ENCODE data around the gene OVOL1.
"Not testable (repeated sequence)": the region's sequence is repeated elsewhere in the genome, so short reads cannot be mapped to it uniquely, and the experiment has no call there.

OVOL1 gene

DNA sequence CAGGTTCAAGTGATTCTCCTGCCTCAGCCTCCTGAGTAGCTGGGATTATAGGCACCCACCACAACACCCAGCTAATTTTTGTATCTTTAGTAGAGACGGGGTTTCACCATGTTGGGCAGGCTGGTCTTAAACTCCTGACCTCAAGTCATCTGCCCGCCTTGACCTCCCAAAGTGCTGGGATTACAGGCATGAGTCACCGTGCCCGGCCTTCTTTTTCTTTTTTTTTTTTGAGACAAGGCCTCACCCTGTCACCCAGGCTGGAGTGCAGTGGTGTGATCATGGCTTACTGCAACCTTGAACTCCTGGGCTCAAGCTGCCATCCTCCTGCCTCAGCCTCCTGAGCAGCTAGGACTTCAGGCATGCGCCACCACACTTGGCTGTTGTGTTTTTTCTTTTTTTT, 19.1 kb upstream of the OVOL1 start:
- H3K27me3 ChIP-seq (ENCODE audit: control insufficient read depth, insufficient read depth, low read length); H3K36me3 ChIP-seq (ENCODE audit: control insufficient read depth, insufficient read depth, low read length); H3K9ac ChIP-seq (ENCODE audit: low read length); H3K4me3 ChIP-seq (ENCODE audit: low read length); H3K4me1 ChIP-seq (ENCODE audit: control insufficient read depth, insufficient read depth, low read length); H3K27ac ChIP-seq (ENCODE audit: low read depth, low read length): not testable (repeated sequence)

DNA sequence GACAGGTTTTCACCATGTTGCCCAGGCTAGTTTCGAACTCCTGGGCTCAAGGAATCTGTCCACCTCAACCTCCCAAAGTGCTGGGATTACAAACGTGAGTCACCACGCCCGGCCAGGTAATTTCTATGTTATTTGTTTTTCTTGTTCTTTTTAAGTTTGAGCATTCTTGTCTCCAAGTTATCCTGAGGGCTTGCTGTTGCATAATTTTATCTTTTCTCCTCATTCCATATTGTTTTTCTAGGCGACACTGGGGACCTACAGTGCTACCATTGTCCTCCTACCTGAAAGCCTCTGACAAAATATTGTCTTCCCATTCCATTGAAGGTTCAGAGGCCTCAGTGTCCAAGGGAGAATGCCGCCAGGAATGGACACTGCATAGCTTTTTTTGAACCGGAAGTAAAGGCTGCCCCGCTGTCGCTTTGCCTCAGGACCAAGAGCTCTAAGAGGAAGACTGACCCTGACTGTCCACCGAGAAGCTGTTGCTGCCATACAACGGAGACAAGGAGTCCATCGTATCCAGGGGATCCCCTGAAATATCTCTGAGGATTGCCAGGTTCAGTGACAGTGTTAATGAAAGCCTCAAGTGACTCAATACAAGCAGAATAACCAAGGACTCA, 15.8 kb upstream of the OVOL1 start:
- H3K36me3 ChIP-seq (ENCODE audit: control insufficient read depth, insufficient read depth, low read length), result no peaks in the 10 kb centered on the region
- H3K4me3 ChIP-seq (ENCODE audit: low read length), result no peak overlapping the region
- H3K4me1 ChIP-seq (ENCODE audit: control insufficient read depth, insufficient read depth, low read length), result no peaks in the 10 kb centered on the region
- H3K27me3 ChIP-seq (ENCODE audit: control insufficient read depth, insufficient read depth, low read length), result no peaks in the 10 kb centered on the region
- H3K9ac ChIP-seq (ENCODE audit: low read length), result no peak overlapping the region
- no peak overlapping the region for H3K27ac ChIP-seq (ENCODE audit: low read depth, low read length)

DNA sequence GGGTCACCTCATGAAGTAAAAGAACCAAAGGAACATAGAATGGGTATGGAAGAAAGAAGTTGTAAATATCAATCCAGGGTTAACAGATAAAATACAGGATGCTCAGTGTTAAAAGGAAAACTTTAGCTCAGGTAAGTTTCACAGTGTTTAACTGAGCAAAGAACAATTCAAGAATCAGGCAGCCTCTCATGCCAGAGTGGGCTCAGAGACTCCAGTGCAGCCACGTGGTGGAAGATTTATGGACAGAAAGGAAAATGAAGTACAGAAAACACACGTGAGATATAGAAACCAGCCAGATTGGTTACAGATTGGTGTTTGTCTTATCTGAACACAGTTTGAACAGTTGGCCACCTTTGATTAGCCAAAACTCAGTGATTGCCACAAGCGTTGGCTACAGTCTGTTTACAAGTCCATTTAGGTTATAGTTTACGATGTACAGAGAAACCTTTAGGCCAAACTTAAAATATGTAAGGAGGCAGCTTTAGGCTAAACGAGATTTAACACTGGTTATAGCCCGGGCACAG, 15.2 kb upstream of the OVOL1 start:
- no peaks in the 10 kb centered on the region for H3K4me1 ChIP-seq (ENCODE audit: control insufficient read depth, insufficient read depth, low read length)
- H3K36me3 ChIP-seq (ENCODE audit: control insufficient read depth, insufficient read depth, low read length), result no peaks in the 10 kb centered on the region
- no peak overlapping the region for H3K9ac ChIP-seq (ENCODE audit: low read length)
- H3K27me3 ChIP-seq (ENCODE audit: control insufficient read depth, insufficient read depth, low read length), result no peaks in the 10 kb centered on the region
- H3K4me3 ChIP-seq (ENCODE audit: low read length), result no peak overlapping the region
- no peak overlapping the region for H3K27ac ChIP-seq (ENCODE audit: low read depth, low read length)

DNA sequence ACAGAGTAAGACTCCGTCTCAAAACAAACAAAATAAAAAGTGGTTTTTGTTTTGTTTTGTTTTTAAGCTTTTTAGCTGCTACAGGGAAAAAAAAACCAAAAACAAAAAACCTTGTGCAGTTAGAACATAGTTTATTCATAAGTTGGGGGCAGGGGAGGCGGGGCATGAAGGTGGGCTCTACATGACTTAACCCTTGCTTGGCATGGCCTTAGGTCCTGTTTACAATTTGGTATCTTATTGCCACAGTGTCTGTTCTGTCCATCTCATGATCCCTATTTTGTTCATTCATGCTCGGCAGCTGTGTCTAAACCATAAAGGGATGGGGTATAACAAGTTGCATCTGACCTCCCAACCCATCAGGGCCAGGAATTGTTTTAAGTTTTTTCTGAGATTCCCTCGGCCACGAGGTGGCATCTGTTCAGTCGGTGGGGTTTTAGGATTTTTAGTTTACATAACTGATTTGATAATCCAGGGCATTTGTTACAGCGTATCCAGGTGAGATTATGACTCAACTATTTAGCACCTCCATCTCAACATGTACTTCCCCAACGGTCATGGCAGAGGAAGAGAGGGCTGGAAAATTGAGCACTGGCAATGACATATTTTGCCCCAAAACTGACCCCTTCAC, 13.0 kb upstream of the OVOL1 start:
- Histone ChIP-seq H3K36me3 (ENCODE audit: control insufficient read depth, insufficient read depth, low read length) (peaks cover under 1% of the 10 kb centered on the region), H3K4me3 (ENCODE audit: low read length) (no peak overlapping the region), H3K9ac (ENCODE audit: low read length) (no peak overlapping the region), H3K4me1 (ENCODE audit: control insufficient read depth, insufficient read depth, low read length) (no peaks in the 10 kb centered on the region), H3K27me3 (ENCODE audit: control insufficient read depth, insufficient read depth, low read length) (no peaks in the 10 kb centered on the region), H3K27ac (ENCODE audit: low read depth, low read length) (no peak overlapping the region)

DNA sequence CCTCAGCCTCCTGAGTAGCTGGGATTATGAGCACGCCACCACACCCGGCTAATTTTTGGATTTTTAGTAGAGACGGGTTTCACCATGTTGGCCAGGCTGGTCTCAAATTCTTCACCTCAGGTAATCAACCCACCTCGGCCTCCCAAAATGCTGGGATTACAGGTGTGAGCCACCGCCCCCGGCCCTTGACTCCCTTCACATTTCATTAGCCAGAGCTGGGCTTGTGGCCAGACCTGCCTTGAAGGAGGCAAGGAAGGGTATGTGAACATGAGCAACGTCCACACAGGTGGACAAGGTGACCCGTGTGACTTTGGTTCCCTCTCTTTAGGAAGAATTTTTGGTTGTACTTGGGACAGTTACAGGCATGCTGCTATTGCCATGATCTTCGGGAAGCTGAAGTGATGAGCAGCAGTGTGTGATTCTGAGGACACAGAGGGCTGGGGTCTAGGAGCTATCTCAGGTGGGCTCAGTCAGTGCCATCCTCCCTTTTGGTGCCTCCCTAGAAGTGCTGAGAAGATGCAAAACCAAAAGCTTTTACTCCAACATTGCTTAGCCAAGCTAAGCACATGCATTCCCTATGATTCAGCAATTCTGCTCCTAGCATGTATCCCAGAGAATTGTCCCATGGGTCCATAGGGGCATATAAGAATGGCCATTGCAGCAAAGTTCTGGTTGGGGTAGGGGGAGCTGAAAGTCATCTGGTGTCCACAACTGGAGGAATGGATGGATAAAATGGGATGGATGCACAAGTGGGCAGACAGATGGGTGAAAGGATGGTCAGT, 12.1 kb upstream of the OVOL1 start:
- Histone ChIP-seq H3K36me3 (ENCODE audit: control insufficient read depth, insufficient read depth, low read length) (peaks cover 2% of the 10 kb centered on the region), H3K4me1 (ENCODE audit: control insufficient read depth, insufficient read depth, low read length) (peaks cover 4% of the 10 kb centered on the region), H3K27ac (ENCODE audit: low read depth, low read length) (no peak overlapping the region), H3K9ac (ENCODE audit: low read length) (no peak overlapping the region), H3K4me3 (ENCODE audit: low read length) (no peak overlapping the region), H3K27me3 (ENCODE audit: control insufficient read depth, insufficient read depth, low read length) (no peaks in the 10 kb centered on the region)

DNA sequence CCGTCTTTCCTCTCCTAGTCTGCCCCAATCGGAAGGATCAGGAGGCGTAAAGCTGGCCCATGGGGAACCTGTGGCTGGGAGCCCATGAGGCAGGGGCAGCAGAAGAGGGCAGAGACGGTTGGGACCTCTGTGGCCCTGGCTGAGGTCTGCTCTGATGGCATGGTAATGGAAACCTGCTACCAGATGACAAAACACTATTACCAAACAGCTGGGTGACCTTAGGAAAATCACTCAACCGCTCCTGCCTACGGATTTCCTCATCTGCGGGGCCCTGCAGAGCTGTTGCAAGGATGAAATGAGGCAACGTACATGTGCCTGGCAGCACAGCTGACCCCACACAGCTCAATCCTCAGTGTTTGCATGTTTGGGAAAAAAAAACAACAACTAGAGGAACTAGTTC, 10.7 kb upstream of the OVOL1 start:
- H3K4me3 ChIP-seq (ENCODE audit: low read length), result no peak overlapping the region
- H3K4me1 ChIP-seq (ENCODE audit: control insufficient read depth, insufficient read depth, low read length), result peaks cover 4% of the 10 kb centered on the region
- H3K27me3 ChIP-seq (ENCODE audit: control insufficient read depth, insufficient read depth, low read length), result no peaks in the 10 kb centered on the region
- H3K9ac ChIP-seq (ENCODE audit: low read length), result no peak overlapping the region
- H3K27ac ChIP-seq (ENCODE audit: low read depth, low read length), result no peak overlapping the region
- peaks cover 2% of the 10 kb centered on the region for H3K36me3 ChIP-seq (ENCODE audit: control insufficient read depth, insufficient read depth, low read length)

DNA sequence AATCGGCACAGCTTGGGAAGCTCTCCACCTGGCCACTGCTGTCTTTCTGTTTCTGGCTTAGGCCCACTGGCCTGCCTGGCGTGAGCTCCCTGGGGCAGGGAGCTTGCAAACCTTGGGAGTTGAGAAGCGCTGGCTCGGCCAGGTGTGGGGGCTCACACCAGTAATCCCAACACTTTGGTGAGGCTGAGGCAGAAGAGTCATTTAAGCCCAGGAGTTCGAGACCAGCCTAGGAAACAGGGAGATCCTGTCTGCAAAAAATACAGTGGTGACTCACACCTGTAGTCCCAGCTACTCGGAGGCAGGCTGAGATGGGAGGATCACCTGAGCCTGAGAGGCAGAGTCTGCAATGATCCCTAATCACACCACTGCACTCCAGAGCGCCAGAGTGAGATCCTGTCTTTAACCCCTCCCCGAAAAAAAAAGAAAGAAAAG, 10.1 kb upstream of the OVOL1 start:
- H3K27ac ChIP-seq (ENCODE audit: low read depth, low read length), result no peak overlapping the region
- no peaks in the 10 kb centered on the region for H3K27me3 ChIP-seq (ENCODE audit: control insufficient read depth, insufficient read depth, low read length)
- peaks cover 2% of the 10 kb centered on the region for H3K36me3 ChIP-seq (ENCODE audit: control insufficient read depth, insufficient read depth, low read length)
- H3K9ac ChIP-seq (ENCODE audit: low read length), result no peak overlapping the region
- H3K4me1 ChIP-seq (ENCODE audit: control insufficient read depth, insufficient read depth, low read length), result peaks cover 4% of the 10 kb centered on the region
- no peak overlapping the region for H3K4me3 ChIP-seq (ENCODE audit: low read length)

DNA sequence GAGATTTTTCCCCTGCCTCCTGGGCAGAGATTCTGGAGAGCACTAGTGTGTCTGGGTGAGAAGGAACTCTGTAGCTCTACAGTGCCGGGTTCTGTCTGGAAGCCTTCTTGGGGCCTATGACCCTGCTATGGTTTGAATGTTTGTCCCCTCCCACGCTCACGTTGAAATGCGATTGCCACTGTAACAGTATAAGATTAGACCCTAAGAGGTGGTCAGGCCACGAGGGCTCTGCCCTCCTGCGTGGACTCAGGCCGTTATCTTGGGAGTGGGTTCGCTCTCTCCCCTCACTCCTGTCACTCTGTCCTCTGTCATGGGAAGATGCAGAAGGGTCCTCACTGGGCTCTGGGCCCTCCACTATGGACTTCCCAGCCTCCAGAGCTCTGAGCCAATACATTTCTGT, 9.6 kb upstream of the OVOL1 start:
- H3K27ac ChIP-seq (ENCODE audit: low read depth, low read length), result no peak overlapping the region
- peaks cover 4% of the 10 kb centered on the region for H3K4me1 ChIP-seq (ENCODE audit: control insufficient read depth, insufficient read depth, low read length)

DNA sequence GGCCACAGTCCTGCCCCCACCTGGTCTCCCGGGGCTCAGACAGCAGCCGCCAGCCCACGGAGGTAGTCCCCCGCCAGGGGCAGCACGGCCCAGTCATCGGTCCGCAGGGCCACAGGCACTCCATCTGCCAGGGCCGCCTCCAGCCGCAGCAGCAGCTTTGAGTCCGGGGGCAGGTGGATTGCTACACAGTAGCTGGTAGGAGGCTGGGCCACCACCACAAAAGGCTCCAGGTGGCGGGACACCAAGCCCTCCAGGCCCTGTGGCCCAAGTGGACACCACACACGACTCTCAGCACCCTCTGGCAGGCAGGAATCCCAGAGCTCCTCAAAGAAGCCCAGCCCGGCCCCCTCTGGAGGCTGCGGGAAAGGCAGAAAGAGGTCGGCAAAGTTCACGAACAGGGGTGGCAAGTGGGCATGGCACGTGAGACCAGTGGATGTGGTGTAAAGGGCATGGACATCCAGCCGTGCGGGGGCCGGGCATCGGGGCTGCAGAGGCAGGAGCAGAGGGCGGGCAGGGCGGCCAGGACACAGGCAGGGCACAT, 9.0 kb upstream of the OVOL1 start:
- Histone ChIP-seq H3K9ac (ENCODE audit: low read length) (no peak overlapping the region), H3K27ac (ENCODE audit: low read depth, low read length) (no peak overlapping the region), H3K36me3 (ENCODE audit: control insufficient read depth, insufficient read depth, low read length) (peaks cover 2% of the 10 kb centered on the region), H3K4me1 (ENCODE audit: control insufficient read depth, insufficient read depth, low read length) (peaks cover 4% of the 10 kb centered on the region), H3K4me3 (ENCODE audit: low read length) (no peak overlapping the region), H3K27me3 (ENCODE audit: control insufficient read depth, insufficient read depth, low read length) (no peaks in the 10 kb centered on the region)

More for the DNA sequence above, 9.6 kb upstream of the OVOL1 start:
- Histone ChIP-seq H3K4me3 (ENCODE audit: low read length) (no peak overlapping the region), H3K36me3 (ENCODE audit: control insufficient read depth, insufficient read depth, low read length) (peaks cover 2% of the 10 kb centered on the region), H3K9ac (ENCODE audit: low read length) (no peak overlapping the region), H3K27me3 (ENCODE audit: control insufficient read depth, insufficient read depth, low read length) (no peaks in the 10 kb centered on the region)

DNA sequence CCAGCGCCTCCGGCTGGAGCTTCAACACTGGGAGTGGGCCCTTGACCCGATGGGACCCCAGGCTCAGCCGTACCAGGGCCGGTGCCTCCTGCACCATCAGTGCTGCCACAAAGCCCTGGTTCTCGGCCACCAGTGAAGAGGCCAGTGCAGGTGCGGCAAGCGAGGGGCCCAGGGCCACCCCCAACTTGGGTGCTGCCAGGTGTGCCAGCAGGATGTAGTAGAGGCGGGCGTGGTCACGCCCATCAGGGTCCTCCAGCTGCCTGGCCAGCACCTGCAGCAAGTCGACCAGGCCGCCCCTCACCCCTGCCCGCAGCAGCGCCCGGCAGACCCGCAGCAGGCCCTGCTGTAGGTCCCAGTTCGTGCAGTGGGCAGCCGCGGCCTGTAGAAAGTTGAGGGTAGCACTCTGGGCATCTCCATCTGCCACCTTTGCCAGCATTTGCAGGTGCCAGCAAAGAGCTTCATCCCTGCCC, 8.4 kb upstream of the OVOL1 start:
- Histone ChIP-seq H3K27ac (ENCODE audit: low read depth, low read length) (no peak overlapping the region), H3K9ac (ENCODE audit: low read length) (no peak overlapping the region), H3K4me3 (ENCODE audit: low read length) (no peak overlapping the region), H3K36me3 (ENCODE audit: control insufficient read depth, insufficient read depth, low read length) (peaks cover 2% of the 10 kb centered on the region), H3K27me3 (ENCODE audit: control insufficient read depth, insufficient read depth, low read length) (no peaks in the 10 kb centered on the region), H3K4me1 (ENCODE audit: control insufficient read depth, insufficient read depth, low read length) (peaks cover 4% of the 10 kb centered on the region)

DNA sequence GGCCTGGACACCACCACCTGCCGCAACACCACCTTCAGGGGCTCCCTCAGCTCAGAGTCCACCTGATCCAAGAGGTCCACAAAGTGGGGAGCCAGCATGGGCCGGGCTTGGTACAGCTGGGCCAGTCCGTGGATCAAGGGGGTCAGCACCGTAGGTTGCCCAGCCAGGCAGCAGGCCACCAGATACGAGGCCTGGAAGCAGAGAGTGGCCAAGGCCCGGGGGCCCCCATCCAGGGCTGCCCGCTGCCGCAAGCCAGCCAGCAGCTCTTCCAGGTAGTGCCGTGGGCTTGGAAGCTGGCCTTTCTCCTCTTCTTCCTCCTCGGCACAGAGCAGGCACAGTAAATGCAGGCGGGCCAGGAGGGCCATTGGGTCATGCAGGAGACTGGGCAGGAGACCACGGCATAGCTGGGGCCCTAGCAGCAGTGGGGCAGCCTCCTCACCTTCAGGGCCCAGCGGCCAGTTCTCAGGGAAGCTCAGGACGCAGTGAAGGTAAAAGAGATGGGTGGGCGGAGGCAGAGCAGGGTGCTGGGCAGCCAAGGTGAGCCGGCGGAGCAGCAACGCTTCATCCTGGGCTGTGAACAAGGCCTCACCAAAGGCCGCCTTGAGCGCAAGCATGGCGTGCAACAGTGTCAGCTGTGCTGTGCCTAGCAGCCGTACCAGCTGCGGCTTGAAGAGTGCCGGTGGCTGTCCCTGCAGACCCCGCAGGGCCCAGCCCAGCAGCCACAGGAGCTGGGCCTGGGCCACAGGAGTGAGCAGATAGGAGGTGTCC, 7.8 kb upstream of the OVOL1 start:
- H3K4me1 ChIP-seq (ENCODE audit: control insufficient read depth, insufficient read depth, low read length), result peaks cover 4% of the 10 kb centered on the region
- no peak overlapping the region for H3K27ac ChIP-seq (ENCODE audit: low read depth, low read length)
- H3K9ac ChIP-seq (ENCODE audit: low read length), result peak overlapping the region; percentile 28
- peak overlapping the region; percentile 94 for H3K4me3 ChIP-seq (ENCODE audit: low read length)
- H3K27me3 ChIP-seq (ENCODE audit: control insufficient read depth, insufficient read depth, low read length), result no peaks in the 10 kb centered on the region
- peaks cover 2% of the 10 kb centered on the region for H3K36me3 ChIP-seq (ENCODE audit: control insufficient read depth, insufficient read depth, low read length)

DNA sequence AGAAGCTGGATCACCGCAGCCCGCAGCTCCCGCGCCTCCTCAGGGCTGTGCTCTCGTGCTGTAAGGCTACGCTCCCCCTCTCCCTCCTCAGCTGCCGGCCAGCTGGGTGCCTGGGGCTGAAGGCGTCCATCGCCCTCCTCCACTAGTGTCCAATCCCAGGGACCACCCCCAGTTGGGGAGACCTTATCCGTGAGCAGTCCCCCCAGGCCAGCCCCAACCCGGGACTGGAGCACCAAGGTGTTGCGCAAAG, 7.3 kb upstream of the OVOL1 start:
- H3K4me3 ChIP-seq (ENCODE audit: low read length), result peak overlapping the region; percentile 94
- peaks cover 2% of the 10 kb centered on the region for H3K36me3 ChIP-seq (ENCODE audit: control insufficient read depth, insufficient read depth, low read length)
- H3K27me3 ChIP-seq (ENCODE audit: control insufficient read depth, insufficient read depth, low read length), result no peaks in the 10 kb centered on the region
- H3K27ac ChIP-seq (ENCODE audit: low read depth, low read length), result no peak overlapping the region
- H3K9ac ChIP-seq (ENCODE audit: low read length), result peak overlapping the region; percentile 28
- H3K4me1 ChIP-seq (ENCODE audit: control insufficient read depth, insufficient read depth, low read length), result peaks cover 4% of the 10 kb centered on the region

Data from rectal smooth muscle tissue (tissue), 1 donor.